ENCODE measurements around the gene PTPRM.

PTPRM gene

DNA sequence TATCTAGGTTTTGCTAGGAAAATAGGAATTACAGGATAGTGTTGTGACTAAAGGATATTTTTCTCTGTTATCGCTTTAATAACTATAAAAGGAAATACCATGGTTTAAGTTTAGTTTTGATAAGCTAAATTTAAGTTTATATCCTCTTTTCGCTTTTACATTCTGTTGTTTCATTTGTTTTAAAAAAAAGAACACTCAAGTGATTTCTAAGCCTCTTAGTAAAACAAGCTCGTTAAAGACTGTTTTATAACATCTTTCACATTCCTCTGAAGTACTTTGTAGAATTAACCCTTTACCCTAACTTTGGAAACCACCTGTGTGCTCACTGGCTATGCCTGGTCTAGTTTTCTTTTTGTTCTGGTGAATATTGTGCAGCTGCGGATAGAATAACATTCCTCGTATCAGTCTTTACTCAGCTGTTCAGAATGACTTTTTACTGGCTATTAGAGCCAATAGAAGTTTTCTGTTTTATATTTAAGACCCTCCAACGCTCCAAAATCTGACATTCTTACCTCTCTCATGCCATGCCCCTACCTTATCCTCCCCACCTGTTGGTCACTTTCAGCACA is 183.1 kb downstream of the PTPRM start:
- H3K27ac ChIP-seq = no peak overlapping the region
- ChIA-PET POLR2A (ENCODE audit: low non-redundant PET) (no interaction called here), CTCF (interaction anchor here (0.7 kb wide), 1 partner anchor 1814 kb away, joined by 3 read pairs; no protein-coding TSS in a partner anchor)
- DNase-seq (ENCODE audit: low spot score) = no peak
- TF ChIP-seq, protein P1, sequence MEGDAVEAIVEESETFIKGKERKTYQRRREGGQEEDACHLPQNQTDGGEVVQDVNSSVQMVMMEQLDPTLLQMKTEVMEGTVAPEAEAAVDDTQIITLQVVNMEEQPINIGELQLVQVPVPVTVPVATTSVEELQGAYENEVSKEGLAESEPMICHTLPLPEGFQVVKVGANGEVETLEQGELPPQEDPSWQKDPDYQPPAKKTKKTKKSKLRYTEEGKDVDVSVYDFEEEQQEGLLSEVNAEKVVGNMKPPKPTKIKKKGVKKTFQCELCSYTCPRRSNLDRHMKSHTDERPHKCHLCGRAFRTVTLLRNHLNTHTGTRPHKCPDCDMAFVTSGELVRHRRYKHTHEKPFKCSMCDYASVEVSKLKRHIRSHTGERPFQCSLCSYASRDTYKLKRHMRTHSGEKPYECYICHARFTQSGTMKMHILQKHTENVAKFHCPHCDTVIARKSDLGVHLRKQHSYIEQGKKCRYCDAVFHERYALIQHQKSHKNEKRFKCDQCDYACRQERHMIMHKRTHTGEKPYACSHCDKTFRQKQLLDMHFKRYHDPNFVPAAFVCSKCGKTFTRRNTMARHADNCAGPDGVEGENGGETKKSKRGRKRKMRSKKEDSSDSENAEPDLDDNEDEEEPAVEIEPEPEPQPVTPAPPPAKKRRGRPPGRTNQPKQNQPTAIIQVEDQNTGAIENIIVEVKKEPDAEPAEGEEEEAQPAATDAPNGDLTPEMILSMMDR (conservative IDR thresholded peaks at IDR 0.05; ENCODE audit: low read depth) = no peak

DNA sequence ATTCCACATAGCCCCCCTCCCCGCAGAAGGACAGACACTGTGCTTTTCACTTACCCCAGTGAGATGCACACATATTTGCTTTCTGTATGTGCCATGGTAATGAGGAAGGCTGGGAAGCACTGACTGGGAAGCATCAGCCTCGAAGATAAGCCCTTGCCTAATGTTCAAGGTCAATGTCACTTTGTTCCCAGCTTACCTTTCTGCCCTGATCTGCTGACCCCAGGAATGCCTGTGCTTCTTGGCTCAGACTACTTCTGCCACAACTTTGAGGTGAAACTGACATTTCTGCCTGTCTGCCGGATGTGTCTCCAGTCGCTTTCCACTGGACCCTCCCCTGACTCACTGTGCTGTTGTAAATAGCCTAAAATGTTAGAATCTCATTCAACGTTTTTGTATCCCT is 183.8 kb downstream of the PTPRM start:
- DNase-seq (ENCODE audit: low spot score) = no peak
- POLR2A ChIA-PET (ENCODE audit: low non-redundant PET) = no interaction called here
- TF ChIP-seq, protein P1 (conservative IDR thresholded peaks at IDR 0.05; ENCODE audit: low read depth) = no peak
- CTCF ChIA-PET = no interaction called here
- no peak overlapping the region for H3K27ac ChIP-seq

DNA sequence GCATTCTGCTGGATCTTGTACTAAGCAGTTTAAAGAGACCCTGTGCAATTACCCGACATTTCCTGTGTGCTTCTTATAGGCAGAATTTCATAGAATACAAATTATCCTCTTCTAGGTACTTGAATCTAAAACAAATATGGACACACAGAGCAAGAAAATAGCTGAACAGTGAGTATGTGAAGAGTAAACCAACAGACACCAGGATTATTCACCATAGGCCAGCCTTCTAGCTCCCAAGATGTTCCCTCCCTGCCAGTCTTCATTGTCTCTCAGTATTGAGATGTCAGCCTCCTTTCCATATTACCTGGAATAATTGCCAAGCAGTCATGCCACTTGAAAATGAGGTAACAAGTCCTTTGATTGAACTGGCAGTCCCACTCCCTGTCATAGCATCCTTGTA is 187.1 kb downstream of the PTPRM start:
- CTCF ChIA-PET = no interaction called here

DNA sequence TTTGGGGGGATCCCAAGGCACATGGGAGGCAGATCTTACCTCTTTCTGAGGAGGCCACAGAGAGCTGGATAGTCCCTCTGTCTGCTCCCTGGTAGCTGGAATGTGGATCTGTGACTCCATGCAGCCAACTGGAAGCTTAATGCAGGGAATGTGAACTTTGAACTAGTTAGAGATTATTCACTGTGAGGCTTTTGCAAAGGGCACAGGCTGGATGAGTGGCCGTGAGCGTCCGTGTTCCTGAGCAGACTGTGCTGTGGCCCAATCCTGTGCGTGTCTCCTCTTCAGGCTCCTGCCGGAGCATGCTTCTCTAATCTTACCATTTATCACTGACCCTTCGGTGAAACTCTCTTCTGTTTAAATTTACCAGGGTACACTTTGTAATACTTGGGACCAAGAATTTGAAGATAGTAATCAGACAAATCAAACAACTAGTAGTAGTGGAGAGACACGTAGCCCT is 187.6 kb downstream of the PTPRM start:
- POLR2A ChIA-PET (ENCODE audit: low non-redundant PET) = no interaction called here
- no peak overlapping the region for H3K27ac ChIP-seq
- DNase-seq (ENCODE audit: low spot score) = no peak
- CTCF ChIA-PET = no interaction called here
- TF ChIP-seq, protein P1 (conservative IDR thresholded peaks at IDR 0.05; ENCODE audit: low read depth) = no peak

More for the DNA sequence above, 187.1 kb downstream of the PTPRM start:
- DNase-seq (ENCODE audit: low spot score) = no peak
- TF ChIP-seq, protein P1 (conservative IDR thresholded peaks at IDR 0.05; ENCODE audit: low read depth) = no peak
- no peak overlapping the region for H3K27ac ChIP-seq
- POLR2A ChIA-PET (ENCODE audit: low non-redundant PET) = no interaction called here

DNA sequence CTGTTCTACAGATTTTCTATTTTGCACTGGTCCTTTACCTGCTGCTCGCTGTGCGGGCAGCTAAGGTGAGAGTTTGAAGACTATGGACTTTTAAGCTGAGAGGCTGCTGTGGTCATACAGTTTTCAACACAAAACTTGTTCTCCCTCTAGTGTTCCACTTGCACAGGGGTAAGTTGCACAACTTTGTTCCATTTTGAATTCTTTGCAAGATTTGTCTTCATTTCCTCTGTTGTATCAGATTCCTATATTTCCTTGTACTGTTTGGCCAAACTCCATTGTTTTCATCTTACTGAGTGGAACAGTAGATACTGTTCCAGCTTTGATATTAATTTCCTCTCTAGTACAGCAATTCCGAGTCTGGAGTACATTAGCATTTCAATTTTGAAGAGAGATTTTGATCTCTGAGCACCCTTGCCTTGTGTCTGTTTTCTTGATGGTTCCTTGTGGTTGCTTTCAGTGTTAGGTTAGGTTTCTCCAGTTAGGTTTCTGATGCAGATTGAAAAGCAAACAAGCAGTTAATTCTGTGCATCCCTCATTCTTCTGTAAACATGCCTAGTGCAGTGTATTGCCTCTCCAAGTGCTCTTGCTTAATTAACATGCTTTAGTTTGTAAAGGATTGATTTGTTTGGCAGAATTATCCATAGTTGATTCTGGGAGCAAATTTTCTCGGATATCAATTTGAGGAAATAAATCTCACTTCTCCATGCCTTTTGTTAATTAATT is 188.8 kb downstream of the PTPRM start:
- ChIA-PET CTCF (no interaction called here), POLR2A (ENCODE audit: low non-redundant PET) (no interaction called here)
- TF ChIP-seq, protein P1 (conservative IDR thresholded peaks at IDR 0.05; ENCODE audit: low read depth) = no peak
- no peak for DNase-seq (ENCODE audit: low spot score)
- H3K27ac ChIP-seq = no peak overlapping the region

DNA sequence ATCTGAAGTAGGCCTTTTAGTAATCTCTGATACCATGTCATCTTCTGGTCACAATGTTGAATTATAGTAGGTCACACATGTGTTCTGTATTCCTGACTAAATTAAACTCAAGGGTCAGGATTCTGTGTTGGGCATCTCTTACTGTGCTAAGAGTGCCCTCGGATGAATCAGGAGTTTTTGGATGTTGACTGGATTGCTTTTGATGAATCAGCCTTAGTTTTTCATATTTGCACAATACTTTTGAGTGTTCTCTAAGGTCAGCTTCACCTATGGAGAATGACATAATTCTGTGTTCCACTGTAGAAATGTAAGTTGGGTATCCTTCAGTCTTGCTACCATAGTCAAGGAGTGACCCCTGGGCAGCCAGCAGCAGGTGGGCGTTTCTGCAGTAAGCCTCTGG is 190.1 kb downstream of the PTPRM start:
- TF ChIP-seq, protein P1 (conservative IDR thresholded peaks at IDR 0.05; ENCODE audit: low read depth) = no peak
- DNase-seq (ENCODE audit: low spot score) = no peak
- CTCF ChIA-PET = interaction anchor here (0.5 to 0.6 kb wide), 2 partner anchors 190 to 460 kb away, joined by 3 read pairs; partner anchors contain the start of gene PTPRM
- POLR2A ChIA-PET (ENCODE audit: low non-redundant PET) = no interaction called here
- H3K27ac ChIP-seq = no peak overlapping the region

Data from RWPE1 (cell line).